Panc1 (cell line): ENCODE data around the gene JHY. TPM values are rescaled to one million over a fixed set of nuclear protein-coding genes. Genes with fewer than 3 reads are reported as not detected.
"Not testable (repeated sequence)": the region's sequence is repeated elsewhere in the genome, so short reads cannot be mapped to it uniquely, and the experiment has no call there.

Source experiments
- ATAC-seq: fragments of 200-7000 bp; cut with Tn5 transposase; 2 replicates; pipeline ENCODE4 v1.9.1; 2020; ENCODE audit warnings: mild to moderate bottlenecking, moderate library complexity
- BruUV-seq: library from RNA; stranded (reverse); fragments of 400-500 nt; replicated peaks from 2 replicates; lab custom pipeline; 2021; lab: Mats Ljungman, UMichigan
- CTCF ChIA-PET: fragments of 300-600 bp; sonication (Branson Sonifier 250); formaldehyde crosslinking; loops from one replicate; lab custom pipeline; 2022; ENCODE audit warnings: antibody characterized with exemption; lab: Charles Lee
- POLR2A ChIA-PET: fragments of 300-600 bp; sonication (Branson Sonifier 250); formaldehyde crosslinking; loops from one replicate; lab custom pipeline; 2022; ENCODE audit warnings: antibody characterized with exemption; lab: Charles Lee
- DNase-seq: peaks from one replicate; pipeline ENCODE4 v3.0.0-alpha.2; 2010; ENCODE audit warnings: low read depth, low spot score
- H3K27ac ChIP-seq: 2 replicates; pipeline ENCODE4 v1.5.1; 2011; ENCODE audit warnings: mild to moderate bottlenecking, low read length, inconsistent platforms
- H3K27me3 ChIP-seq: fragments of 200-500 bp; sonication (Bioruptor generic); 2 replicates; pipeline ENCODE4 v1.6.0; 2014; ENCODE audit warnings: low read length, inconsistent platforms; ENCODE audit not compliant: control insufficient read depth, insufficient read depth
- H3K36me3 ChIP-seq: fragments of 200-500 bp; sonication (Bioruptor generic); 2 replicates; pipeline ENCODE4 v1.5.1; 2014; ENCODE audit warnings: inconsistent platforms, mild to moderate bottlenecking, low read length, moderate library complexity; ENCODE audit not compliant: control insufficient read depth, insufficient read depth
- H3K4me1 ChIP-seq: 2 replicates; pipeline ENCODE4 v1.5.1; 2011; ENCODE audit warnings: inconsistent platforms, mild to moderate bottlenecking, low read length, moderate library complexity; ENCODE audit not compliant: control insufficient read depth, insufficient read depth
- H3K4me3 ChIP-seq, 2 experiments: 2 replicates each; pipeline ENCODE4 v1.5.1; 2011 to 2012; ENCODE audit warnings: low read depth in 2 of 2, low read length in 2 of 2, mild to moderate bottlenecking in 2 of 2, inconsistent platforms in 1 of 2, moderate library complexity in 1 of 2
- H3K9me3 ChIP-seq: fragments of 200-500 bp; sonication (Bioruptor generic); 2 replicates; pipeline ENCODE4 v1.5.1; 2014; ENCODE audit warnings: low read depth, mild to moderate bottlenecking, inconsistent platforms, low read length, moderate library complexity; ENCODE audit not compliant: control insufficient read depth, insufficient read depth
- CTCF ChIP-seq: fragments of 450-650 bp; IDR thresholded peaks from 2 replicates; pipeline ENCODE4 v1.5.1; 2017; ENCODE audit warnings: mild to moderate bottlenecking
- POLR2AphosphoS5 ChIP-seq: IDR thresholded peaks from 2 replicates; pipeline ENCODE4 v1.6.1; 2012; ENCODE audit warnings: mild to moderate bottlenecking, low read depth, low read length, moderate library complexity
- REST ChIP-seq, 2 experiments: IDR thresholded peaks; 2 replicates each; pipeline ENCODE4 v1.6.1; 2011 to 2012; ENCODE audit warnings: low read depth in 2 of 2, control low read depth in 1 of 2, low read length in 1 of 2, mild to moderate bottlenecking in 1 of 2, moderate library complexity in 1 of 2; ENCODE audit not compliant: insufficient read depth in 1 of 2
- SIN3A ChIP-seq: IDR thresholded peaks from 2 replicates; pipeline ENCODE4 v1.6.1; 2012; ENCODE audit warnings: low read depth, mild to moderate bottlenecking, low read length, moderate library complexity, borderline replicate concordance; ENCODE audit not compliant: insufficient read depth
- TCF7L2 ChIP-seq: IDR thresholded peaks from 2 replicates; pipeline ENCODE4 v1.6.1; 2011; ENCODE audit warnings: mild to moderate bottlenecking, low read depth, low read length, inconsistent platforms
- in situ Hi-C: cut with HindIII; loops from 2 replicates; pipeline ENCODE4 v1.10.0; 2016; ENCODE audit warnings: low sequenced_read_pairs, low pct_unique_long_range_greater_than_20kb
- intact Hi-C: fragments of 100-400 bp; cut with micrococcal nuclease; formaldehyde crosslinking; loops from one replicate; pipeline ENCODE4 v1.10.0; 2022; ENCODE audit not compliant: unreplicated experiment
- total RNA-seq: library from RNA; stranded (reverse); gene quantifications from one replicate; pipeline ENCODE4 v1.2.1, GENCODE V29; 2021; ENCODE audit not compliant: unreplicated experiment

JHY gene
- total RNA-seq, 1 experiment from 2014 or later = 10.1 TPM

GRCh38 chr11:122862091-122862490 lies 20.5 kb upstream of the JHY start:
- H3K9me3 ChIP-seq = no peaks in the 10 kb centered on the region
- ChIA-PET CTCF (interaction anchor here (0.6 to 2.6 kb wide), 2 partner anchors 17 to 159 kb away, joined by 3 to 15 read pairs; no protein-coding TSS in a partner anchor), POLR2A (interaction anchor here (0.6 kb wide), 1 partner anchor 163 kb away, joined by 11 read pairs; no protein-coding TSS in a partner anchor)
- H3K27ac ChIP-seq = no peak overlapping the region
- no peaks in the 10 kb centered on the region for H3K36me3 ChIP-seq
- TF ChIP-seq POLR2AphosphoS5 (no peak), TCF7L2 (no peak), SIN3A (no peak), REST (IDR thresholded peaks at IDR 0.05; ENCODE audit: insufficient read depth in 1 of 2, low read depth in 2 of 2, low read length in 1 of 2) (no peak), CTCF (no peak)
- in situ Hi-C loops (no loop called here), intact Hi-C loops (loop anchor here (10.0 kb wide), 1 partner anchor 193 kb away; no protein-coding TSS in a partner anchor)
- no peak overlapping the region for H3K4me3 ChIP-seq
- DNase-seq (no peak), ATAC-seq (peak; percentile 49)
- no TSS peak for BruUV-seq
- H3K27me3 ChIP-seq = no peaks in the 10 kb centered on the region
- peaks cover 9% of the 10 kb centered on the region; the same call in 1 of the 2 replicates for H3K4me1 ChIP-seq

- H3K27me3 ChIP-seq, ATAC-seq, H3K4me3 ChIP-seq, H3K4me1 ChIP-seq, H3K36me3 ChIP-seq, BruUV-seq, in situ Hi-C loops, H3K9me3 ChIP-seq, DNase-seq, H3K27ac ChIP-seq: not testable (repeated sequence)
- intact Hi-C loops = loop anchor here (1.0 to 10.0 kb wide), 2 partner anchors 160 to 192 kb away; no protein-coding TSS in a partner anchor
- ChIA-PET CTCF (interaction anchor here (0.6 to 2.6 kb wide), 17 partner anchors 10 to 1877 kb away, joined by 3 to 15 read pairs (median 3); partner anchors contain the start of gene HSPA8), POLR2A (interaction anchor here (0.7 kb wide), 1 partner anchor 12 kb away, joined by 7 read pairs; no protein-coding TSS in a partner anchor)
Observed at GRCh38 chr11:122863154-122863553, 19.4 kb upstream of the JHY start.

- BruUV-seq = no TSS peak
- intact Hi-C loops (loop anchor here (1.0 to 10.0 kb wide), 2 partner anchors 159 to 191 kb away; no protein-coding TSS in a partner anchor), in situ Hi-C loops (no loop called here)
- Histone ChIP-seq H3K27ac (no peak overlapping the region), H3K4me3 (no peak overlapping the region), H3K27me3 (no peaks in the 10 kb centered on the region), H3K36me3 (no peaks in the 10 kb centered on the region), H3K9me3 (no peaks in the 10 kb centered on the region), H3K4me1 (peaks cover 4% of the 10 kb centered on the region; the same call in 1 of the 2 replicates)
- ATAC-seq (no peak), DNase-seq (no peak)
- ChIA-PET POLR2A (interaction anchor here (0.7 kb wide), 3 partner anchors 12 to 198 kb away, joined by 5 to 16 read pairs (median 7); partner anchors contain the start of gene HSPA8), CTCF (interaction anchor here (0.6 to 2.6 kb wide), 19 partner anchors 10 to 1878 kb away, joined by 3 to 15 read pairs (median 3); partner anchors contain the start of gene HSPA8)
- TF ChIP-seq TCF7L2 (no peak), CTCF (peak; percentile 90; the same call in 1 of the 2 replicates)
Observed at GRCh38 chr11:122863704-122864326, 18.7 kb upstream of the JHY start.
